OCI-LY7 (cell line): ENCODE measurements around the gene SERINC5. TPM values are rescaled to one million over a fixed set of nuclear protein-coding genes. Genes with fewer than 3 reads are reported as not detected.

Experiments used
- BruUV-seq: library from RNA; stranded (reverse); fragments of 400-500 nt; replicated peaks from 2 replicates; lab custom pipeline; 2021; lab: Mats Ljungman, UMichigan
- CTCF ChIA-PET: fragments of 300-600 bp; sonication (Branson Sonifier 250); formaldehyde crosslinking; loops from one replicate; lab custom pipeline; 2022; ENCODE audit warnings: antibody characterized with exemption; ENCODE audit not compliant: unreplicated experiment; lab: Charles Lee
- POLR2A ChIA-PET: fragments of 300-600 bp; sonication (Branson Sonifier 250); formaldehyde crosslinking; loops from one replicate; lab custom pipeline; 2022; ENCODE audit warnings: antibody characterized with exemption; lab: Charles Lee
- DNase-seq: peaks from one replicate; pipeline ENCODE4 v3.0.0-alpha.2; 2015; ENCODE audit warnings: low spot score
- H2AFZ ChIP-seq: fragments of 200-600 bp; sonication (generic), shearing (Covaris generic); 2 replicates; pipeline ENCODE4 v1.6.1; 2014; ENCODE audit warnings: mild to moderate bottlenecking, antibody characterized with exemption, low read length, moderate library complexity
- H3K27ac ChIP-seq: fragments of 200-600 bp; sonication (generic); 2 replicates; pipeline ENCODE4 v1.5.1; 2014; ENCODE audit warnings: mixed run types, low read depth, mild to moderate bottlenecking, moderate library complexity, low read length, inconsistent platforms; ENCODE audit not compliant: poor library complexity, severe bottlenecking
- H3K36me3 ChIP-seq: fragments of 200-600 bp; sonication (generic); 2 replicates; pipeline ENCODE4 v1.6.1; 2014; ENCODE audit warnings: mild to moderate bottlenecking, antibody characterized with exemption, low read length, moderate library complexity, mixed read lengths; ENCODE audit not compliant: insufficient read depth
- H3K4me1 ChIP-seq: fragments of 200-600 bp; sonication (generic); 2 replicates; pipeline ENCODE4 v1.5.1; 2014; ENCODE audit warnings: mild to moderate bottlenecking, low read length; ENCODE audit not compliant: insufficient read depth, poor library complexity, severe bottlenecking
- H3K4me2 ChIP-seq: fragments of 200-600 bp; sonication (generic); 2 replicates; pipeline ENCODE4 v1.6.1; 2014; ENCODE audit warnings: mild to moderate bottlenecking, low read length
- H3K4me3 ChIP-seq: fragments of 200-600 bp; sonication (generic); 2 replicates; pipeline ENCODE4 v1.5.1; 2014; ENCODE audit warnings: mild to moderate bottlenecking, low read depth, low read length; ENCODE audit not compliant: poor library complexity, severe bottlenecking
- H3K79me2 ChIP-seq: fragments of 200-600 bp; sonication (generic); 2 replicates; pipeline ENCODE4 v1.6.1; 2016; ENCODE audit warnings: low read depth, mild to moderate bottlenecking, low read length, moderate library complexity, mixed read lengths; ENCODE audit not compliant: insufficient read depth
- H3K9me2 ChIP-seq: fragments of 200-600 bp; sonication (generic); 2 replicates; pipeline ENCODE4 v1.6.1; 2016; ENCODE audit warnings: mild to moderate bottlenecking, low read length, mixed read lengths; ENCODE audit not compliant: insufficient read depth
- H3K9me3 ChIP-seq: fragments of 200-600 bp; sonication (generic); 2 replicates; pipeline ENCODE4 v1.6.1; 2014; ENCODE audit warnings: mild to moderate bottlenecking, mixed run types, low read length, mixed read lengths
- H4K20me1 ChIP-seq: fragments of 200-600 bp; sonication (generic); 2 replicates; pipeline ENCODE4 v1.6.1; 2014; ENCODE audit warnings: mild to moderate bottlenecking, antibody characterized with exemption, low read length, moderate library complexity, mixed read lengths; ENCODE audit not compliant: insufficient read depth
- CTCF ChIP-seq: fragments of 200-600 bp; sonication (generic); conservative IDR thresholded peaks from 2 replicates; pipeline ENCODE4 v1.5.1; 2014; ENCODE audit warnings: mild to moderate bottlenecking, antibody characterized with exemption, low read length, moderate library complexity, mixed read lengths
- EZH2phosphoT487 ChIP-seq: fragments of 200-600 bp; sonication (generic); IDR thresholded peaks from 2 replicates; pipeline ENCODE4 v1.6.1; 2018; ENCODE audit warnings: low read depth, borderline replicate concordance, mild to moderate bottlenecking, mixed run types, antibody characterized with exemption, low read length, moderate library complexity, mixed read lengths
- intact Hi-C: fragments of 100-400 bp; cut with micrococcal nuclease; formaldehyde crosslinking; loops from one replicate; pipeline ENCODE4 v1.10.0; 2022; ENCODE audit not compliant: unreplicated experiment
- total RNA-seq, 2 experiments: library from RNA; depleted of rRNA in 1 of 2; stranded (reverse); fragments of >200 nt in 1 of 2; shearing (Covaris generic) in 1 of 2; gene quantifications; 2 replicates each; pipeline ENCODE4 v1.2.3, GENCODE V29; 2014 to 2022

SERINC5 gene
- total RNA-seq, 2 experiments from 2014 or later = 31.2 to 87.9 TPM

GRCh38 chr5:80149161-80149609, 106.7 kb downstream of the SERINC5 start:
- no peaks in the 10 kb centered on the region for H3K9me2 ChIP-seq
- no peak for TF ChIP-seq CTCF
- no peak for TF ChIP-seq EZH2phosphoT487
- no peak overlapping the region for H3K4me2 ChIP-seq
- intact Hi-C loops = no loop called here
- peaks cover 93% of the 10 kb centered on the region for H3K36me3 ChIP-seq
- ChIA-PET CTCF (no interaction called here), POLR2A (no interaction called here)
- H3K9me3 ChIP-seq = no peaks in the 10 kb centered on the region
- no peak overlapping the region for H3K4me3 ChIP-seq
- H4K20me1 ChIP-seq = no peaks in the 10 kb centered on the region
- BruUV-seq = no TSS peak
- DNase-seq = no peak
- no peak overlapping the region for H2AFZ ChIP-seq
- H3K27ac ChIP-seq = no peak overlapping the region
- H3K79me2 ChIP-seq = no peaks in the 10 kb centered on the region
- H3K4me1 ChIP-seq = peaks cover 17% of the 10 kb centered on the region

- no peaks in the 10 kb centered on the region for H3K79me2 ChIP-seq
- ChIA-PET CTCF (no interaction called here), POLR2A (interaction anchor here (0.6 to 1.5 kb wide), 6 partner anchors 10 to 886 kb away, joined by 3 to 5 read pairs (median 3); no protein-coding TSS in a partner anchor)
- TF ChIP-seq CTCF = no peak
- TF ChIP-seq EZH2phosphoT487 = no peak
- H3K4me1 ChIP-seq = peaks cover 36% of the 10 kb centered on the region
- intact Hi-C loops = no loop called here
- H3K36me3 ChIP-seq = peaks cover 95% of the 10 kb centered on the region
- no peak overlapping the region for H3K4me3 ChIP-seq
- no peaks in the 10 kb centered on the region for H3K9me3 ChIP-seq
- no TSS peak for BruUV-seq
- peak overlapping the region; percentile 29 for H3K27ac ChIP-seq
- peak; percentile 27 for DNase-seq
- H2AFZ ChIP-seq = no peak overlapping the region
- H4K20me1 ChIP-seq = no peaks in the 10 kb centered on the region
- peak overlapping the region; percentile 22; the same call in 1 of the 2 replicates for H3K4me2 ChIP-seq
- no peaks in the 10 kb centered on the region for H3K9me2 ChIP-seq
These were observed 108.6 kb downstream of the SERINC5 start for GRCh38 chr5:80147119-80147815.

- CTCF ChIA-PET = no interaction called here
- H3K4me1 ChIP-seq = peaks cover 46% of the 10 kb centered on the region
- POLR2A ChIA-PET = interaction anchor here (0.6 to 1.5 kb wide), 2 partner anchors 39 to 1430 kb away, joined by 3 read pairs; no protein-coding TSS in a partner anchor
- no peaks in the 10 kb centered on the region for H3K79me2 ChIP-seq
- BruUV-seq = no TSS peak
- peaks cover 95% of the 10 kb centered on the region for H3K36me3 ChIP-seq
- no peak overlapping the region for H2AFZ ChIP-seq
- no peak overlapping the region for H3K4me3 ChIP-seq
- no peak overlapping the region for H3K27ac ChIP-seq
- no peaks in the 10 kb centered on the region for H4K20me1 ChIP-seq
- no peaks in the 10 kb centered on the region for H3K9me2 ChIP-seq
- peak overlapping the region; percentile 21; the same call in 1 of the 2 replicates for H3K4me2 ChIP-seq
- no peak for DNase-seq
- TF ChIP-seq EZH2phosphoT487 (no peak), CTCF (no peak)
- H3K9me3 ChIP-seq = no peaks in the 10 kb centered on the region
- intact Hi-C loops = no loop called here
These were observed 109.8 kb downstream of the SERINC5 start for GRCh38 chr5:80146046-80146445.
